GM12872 (cell line): ENCODE results near the gene VPS13D.

ENCODE experiments used
- TF ChIP-seq, protein P1 (sequence below): IDR thresholded peaks from 3 replicates; pipeline ENCODE4 v1.5.1; 2011; ENCODE audit warnings: low read depth, mild to moderate bottlenecking, low read length, moderate library complexity; ENCODE audit not compliant: insufficient read depth

The VPS13D gene

DNA sequence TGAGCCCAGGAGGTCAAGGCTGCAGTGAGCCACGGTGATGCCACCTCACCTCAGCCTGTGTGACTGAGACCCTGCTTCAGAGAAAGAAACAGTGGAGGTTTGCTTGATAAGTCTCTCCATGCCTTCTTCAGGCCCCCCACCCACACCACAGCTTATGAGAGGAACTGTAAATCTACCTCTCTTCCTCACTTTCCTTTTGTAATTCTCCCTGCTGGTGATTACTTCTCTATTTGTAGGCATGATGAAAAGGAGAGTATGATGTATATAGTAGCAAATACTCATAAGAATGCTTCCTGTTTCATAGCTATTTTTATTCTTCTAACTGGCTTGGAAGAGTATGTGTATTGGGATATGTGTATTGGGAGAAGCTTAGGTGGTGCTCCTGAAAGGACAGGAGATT is 186.3 kb downstream of the VPS13D start:
- TF ChIP-seq, protein P1, sequence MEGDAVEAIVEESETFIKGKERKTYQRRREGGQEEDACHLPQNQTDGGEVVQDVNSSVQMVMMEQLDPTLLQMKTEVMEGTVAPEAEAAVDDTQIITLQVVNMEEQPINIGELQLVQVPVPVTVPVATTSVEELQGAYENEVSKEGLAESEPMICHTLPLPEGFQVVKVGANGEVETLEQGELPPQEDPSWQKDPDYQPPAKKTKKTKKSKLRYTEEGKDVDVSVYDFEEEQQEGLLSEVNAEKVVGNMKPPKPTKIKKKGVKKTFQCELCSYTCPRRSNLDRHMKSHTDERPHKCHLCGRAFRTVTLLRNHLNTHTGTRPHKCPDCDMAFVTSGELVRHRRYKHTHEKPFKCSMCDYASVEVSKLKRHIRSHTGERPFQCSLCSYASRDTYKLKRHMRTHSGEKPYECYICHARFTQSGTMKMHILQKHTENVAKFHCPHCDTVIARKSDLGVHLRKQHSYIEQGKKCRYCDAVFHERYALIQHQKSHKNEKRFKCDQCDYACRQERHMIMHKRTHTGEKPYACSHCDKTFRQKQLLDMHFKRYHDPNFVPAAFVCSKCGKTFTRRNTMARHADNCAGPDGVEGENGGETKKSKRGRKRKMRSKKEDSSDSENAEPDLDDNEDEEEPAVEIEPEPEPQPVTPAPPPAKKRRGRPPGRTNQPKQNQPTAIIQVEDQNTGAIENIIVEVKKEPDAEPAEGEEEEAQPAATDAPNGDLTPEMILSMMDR: no peak

DNA sequence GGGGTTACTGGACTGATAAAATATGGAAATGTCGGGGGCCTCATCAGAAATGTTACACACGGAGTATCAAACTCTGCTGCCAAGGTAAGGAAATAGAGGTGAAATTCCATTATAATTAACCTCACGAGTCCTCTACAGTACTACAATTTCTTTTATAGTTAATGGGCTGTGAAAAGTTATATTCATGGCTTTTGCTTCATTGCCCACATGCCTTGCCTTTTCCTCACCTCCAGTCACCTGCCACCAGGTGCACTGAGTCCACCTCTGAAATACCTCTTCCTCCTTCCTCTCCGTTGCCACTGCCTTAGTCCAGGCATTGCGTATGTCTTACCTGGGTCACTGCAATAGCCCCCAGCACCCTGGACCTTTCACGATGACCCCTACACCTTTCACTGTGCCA is 186.9 kb downstream of the VPS13D start:
- TF ChIP-seq, protein P1: no peak

DNA sequence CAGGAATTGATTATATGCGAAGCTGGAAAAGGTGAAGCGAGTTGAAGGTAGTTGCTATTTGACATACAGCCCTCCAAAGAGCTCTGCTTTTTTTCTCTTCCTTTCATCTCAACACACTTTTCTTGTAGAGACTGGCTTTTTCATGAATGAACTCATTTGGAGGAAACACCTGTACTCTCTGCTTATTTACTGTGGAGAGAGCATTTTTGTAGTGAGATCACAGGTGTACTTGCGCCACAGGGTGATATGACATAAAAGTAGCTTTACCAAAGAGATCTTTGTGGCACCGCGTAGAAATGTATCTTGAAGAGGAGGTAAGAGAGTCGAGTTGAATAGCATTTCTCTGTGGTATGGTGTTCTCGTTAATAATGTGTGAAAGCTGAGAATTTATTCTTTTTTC is 187.6 kb downstream of the VPS13D start:
- TF ChIP-seq, protein P1: no peak

DNA sequence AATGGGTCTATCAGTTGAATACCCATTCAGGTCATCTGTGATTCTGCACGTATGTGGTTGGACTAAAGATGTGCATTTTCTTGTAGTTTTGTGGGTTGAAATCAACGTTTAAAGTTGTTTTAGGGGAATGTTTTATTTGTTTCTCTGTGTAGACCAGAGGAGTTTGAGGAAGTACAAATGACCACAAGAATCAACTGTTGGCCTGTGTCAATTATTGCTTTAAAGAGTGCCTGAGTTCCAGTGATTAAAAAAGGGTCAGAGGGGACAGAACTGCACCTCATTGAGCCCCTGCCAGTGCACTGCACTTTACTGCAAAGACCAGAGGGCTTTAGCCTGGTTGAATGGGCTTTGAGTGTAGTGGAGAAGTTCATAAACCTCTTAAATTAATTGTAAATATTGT is 190.3 kb downstream of the VPS13D start:
- TF ChIP-seq, protein P1: no peak

DNA sequence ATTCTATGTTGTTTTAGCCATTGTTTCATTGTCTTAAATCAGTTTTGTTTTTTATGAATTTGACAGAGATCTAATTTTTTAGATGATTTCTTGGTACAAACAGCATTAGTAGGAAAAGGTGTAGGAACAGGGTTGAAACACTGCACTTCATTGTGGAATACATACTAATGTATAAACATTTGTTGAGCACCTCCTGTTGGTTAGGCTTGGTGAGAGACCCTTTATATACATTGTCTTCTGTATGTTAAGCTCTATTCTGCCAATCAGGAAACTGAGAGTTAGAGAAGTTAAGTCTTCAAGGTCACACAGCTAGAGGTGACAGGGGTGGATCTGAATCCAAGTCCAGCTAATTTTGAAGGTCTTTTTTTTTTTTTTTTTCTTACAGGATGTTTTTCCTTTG is 192.7 kb downstream of the VPS13D start:
- TF ChIP-seq, protein P1: no peak

DNA sequence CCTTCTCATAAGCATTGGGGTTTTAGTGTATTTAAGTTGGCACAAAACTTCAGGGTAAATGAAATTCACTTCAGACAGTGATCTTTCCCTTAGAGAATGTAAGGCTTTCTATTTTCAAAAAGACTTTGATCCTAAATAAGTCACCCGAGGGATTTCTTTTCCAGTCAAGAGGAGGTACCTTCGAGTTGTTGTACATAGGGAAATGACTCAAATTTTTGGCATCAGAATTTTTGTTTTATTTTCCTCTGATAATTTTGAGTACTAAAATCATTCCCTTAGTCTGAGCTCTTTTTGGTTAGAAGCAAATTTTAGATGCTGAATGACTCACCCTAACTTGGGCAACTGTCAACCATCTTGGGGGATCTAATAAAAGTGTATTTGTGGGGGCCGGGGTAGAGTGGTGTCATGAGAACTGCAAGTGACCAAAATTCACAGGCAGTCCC is 194.3 kb downstream of the VPS13D start:
- TF ChIP-seq, protein P1: no peak

DNA sequence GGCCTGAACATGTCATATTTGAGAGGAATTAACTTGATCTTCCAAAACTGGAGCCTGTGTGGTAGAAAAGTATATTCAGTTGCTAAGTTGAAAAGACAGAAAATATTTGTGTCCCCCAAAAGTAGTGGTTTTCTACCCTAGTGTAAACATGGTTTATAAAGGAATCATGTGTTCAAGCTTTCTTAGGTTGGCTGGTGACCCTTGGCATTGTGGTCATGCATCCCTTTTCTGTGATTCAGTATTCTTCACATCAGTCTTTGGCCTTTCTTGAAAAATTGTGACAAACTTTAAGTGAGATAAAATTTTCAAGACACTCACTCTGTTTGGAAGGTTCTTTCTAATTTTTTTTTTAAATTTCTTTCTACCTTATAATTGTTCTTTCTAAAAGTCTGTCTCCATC is 195.0 kb downstream of the VPS13D start:
- TF ChIP-seq, protein P1: no peak

DNA sequence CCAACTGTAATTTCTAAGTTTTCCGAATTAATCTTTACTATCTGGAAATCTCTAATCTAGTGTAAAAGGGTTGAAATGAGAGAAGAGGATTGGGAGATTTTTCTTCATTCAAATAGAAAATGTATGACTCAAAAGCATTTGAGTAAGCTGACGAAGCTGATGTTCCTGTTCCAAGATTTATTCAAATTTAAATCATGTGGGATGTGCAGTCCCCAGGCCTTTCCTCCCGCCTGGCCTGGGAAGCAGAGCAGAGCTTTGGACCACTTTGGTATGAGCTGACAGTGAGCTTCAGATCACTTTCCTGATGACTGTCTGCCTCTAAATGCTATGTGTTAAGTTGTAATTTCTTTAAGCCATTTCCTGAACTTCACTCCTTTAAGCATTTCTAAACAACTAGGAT is 196.2 kb downstream of the VPS13D start:
- TF ChIP-seq, protein P1: no peak
